GM21423 (cell line): ENCODE data around the gene ZNF219.
"Not testable (repeated sequence)": the region's sequence is repeated elsewhere in the genome, so short reads cannot be mapped to it uniquely, and the experiment has no call there.

Experiments
- ATAC-seq: cut with Tn5 transposase; IDR thresholded peaks from one replicate; pipeline ENCODE4 v1.9.1; 2021; ENCODE audit warnings: mild to moderate bottlenecking, moderate library complexity; ENCODE audit not compliant: unreplicated experiment

The ZNF219 gene

DNA sequence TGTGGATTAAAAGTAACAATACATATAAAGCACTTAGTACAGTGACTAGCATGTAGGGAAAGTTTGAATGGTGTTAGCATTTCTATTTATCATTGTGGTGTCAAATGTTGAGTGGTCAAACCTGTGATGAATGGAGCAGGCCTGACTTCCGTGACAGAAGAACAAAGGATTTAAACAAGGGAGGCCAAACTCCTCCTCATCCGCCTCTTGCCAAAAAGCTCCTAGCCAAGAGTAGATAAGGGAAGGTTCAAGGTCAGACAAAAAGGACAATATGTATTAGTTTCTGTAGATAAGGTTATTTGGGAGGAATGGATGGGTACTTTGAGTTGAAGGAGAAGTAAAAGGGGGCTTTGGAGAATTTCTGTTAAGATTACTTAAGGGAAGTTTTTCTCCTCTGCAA lies 49.8 kb downstream of the ZNF219 start:
- ATAC-seq, result no peak

DNA sequence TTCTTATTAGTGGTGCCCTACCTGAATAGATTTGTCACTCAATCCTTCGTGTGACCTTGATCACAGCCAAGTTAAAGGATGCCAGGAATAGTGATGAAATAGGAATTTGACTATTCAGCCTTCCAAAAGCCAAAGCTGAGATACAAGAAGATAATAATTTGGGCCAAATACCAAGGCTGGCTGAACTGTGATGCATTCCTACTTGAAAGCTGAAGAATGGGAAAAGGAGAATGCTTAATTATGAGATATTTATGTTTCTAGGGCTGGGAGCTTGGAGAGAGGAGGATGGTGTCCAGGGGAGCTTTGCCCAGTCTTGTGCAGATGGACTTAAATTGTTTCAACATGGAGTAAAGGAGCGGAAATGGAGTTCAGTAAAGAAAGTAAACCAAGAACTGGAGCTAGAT lies 51.1 kb downstream of the ZNF219 start:
- ATAC-seq, result no peak

DNA sequence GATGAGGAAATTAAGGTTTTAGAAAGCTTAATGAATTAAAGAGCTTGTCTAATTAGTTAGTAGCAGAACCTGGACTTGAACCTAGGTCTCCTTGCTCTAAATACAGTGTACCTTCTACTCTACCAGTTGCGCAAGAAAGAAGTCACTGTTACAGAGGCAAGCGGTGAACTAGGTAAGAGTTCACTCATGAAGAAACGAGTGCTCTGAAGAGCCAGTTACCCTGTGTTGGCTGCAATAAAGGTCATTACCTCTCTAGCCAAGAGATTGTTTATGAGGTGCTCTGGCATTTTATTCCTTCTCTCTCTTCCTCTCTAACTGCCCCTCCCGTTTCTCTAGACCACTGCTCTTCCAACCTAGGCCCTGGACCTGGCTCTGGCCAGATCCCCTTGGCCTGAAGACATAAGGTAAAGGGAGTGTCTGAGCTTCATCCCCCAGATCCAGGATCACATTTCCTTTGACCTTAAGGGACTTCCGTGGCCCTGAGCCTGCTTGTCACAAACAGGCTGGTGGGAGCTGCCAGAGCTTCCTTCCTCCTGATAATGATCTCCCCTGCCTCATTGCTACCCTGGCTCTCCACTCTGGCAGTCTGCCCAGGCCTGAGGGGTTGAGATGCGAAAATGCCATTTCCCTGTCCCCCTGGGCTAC lies 54.4 kb downstream of the ZNF219 start:
- no peak for ATAC-seq

DNA sequence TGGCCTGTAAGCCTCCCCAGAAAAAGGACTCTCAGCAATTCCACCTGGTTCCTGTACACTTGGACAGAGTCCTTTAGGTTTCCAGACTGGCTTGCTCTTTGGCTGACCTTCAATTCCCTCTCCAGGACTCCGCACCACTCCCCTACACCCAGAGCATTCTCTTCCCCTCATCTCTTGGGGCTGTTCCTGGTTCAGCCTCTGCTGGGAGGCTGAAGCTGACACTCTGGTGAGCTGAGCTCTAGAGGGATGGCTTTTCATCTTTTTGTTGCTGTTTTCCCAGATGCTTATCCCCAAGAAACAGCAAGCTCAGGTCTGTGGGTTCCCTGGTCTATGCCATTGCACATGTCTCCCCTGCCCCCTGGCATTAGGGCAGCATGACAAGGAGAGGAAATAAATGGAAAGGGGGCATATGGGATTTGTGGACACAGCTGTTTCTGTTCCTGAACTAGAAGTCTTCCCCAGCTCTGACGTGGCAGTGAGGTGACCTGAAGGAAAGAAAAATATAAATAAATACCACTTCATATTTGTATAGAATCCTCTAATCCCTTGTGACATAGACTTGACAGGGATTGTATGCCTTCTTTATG lies 55.0 kb downstream of the ZNF219 start:
- no peak for ATAC-seq

DNA sequence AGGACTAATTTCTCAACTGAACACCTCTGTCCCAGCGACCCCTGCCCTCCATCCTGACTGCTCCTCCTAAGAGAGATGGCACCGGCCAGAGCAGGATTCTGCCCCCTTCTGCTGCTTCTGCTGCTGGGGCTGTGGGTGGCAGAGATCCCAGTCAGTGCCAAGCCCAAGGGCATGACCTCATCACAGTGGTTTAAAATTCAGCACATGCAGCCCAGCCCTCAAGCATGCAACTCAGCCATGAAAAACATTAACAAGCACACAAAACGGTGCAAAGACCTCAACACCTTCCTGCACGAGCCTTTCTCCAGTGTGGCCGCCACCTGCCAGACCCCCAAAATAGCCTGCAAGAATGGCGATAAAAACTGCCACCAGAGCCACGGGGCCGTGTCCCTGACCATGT lies 55.5 kb downstream of the ZNF219 start:
- no peak for ATAC-seq

DNA sequence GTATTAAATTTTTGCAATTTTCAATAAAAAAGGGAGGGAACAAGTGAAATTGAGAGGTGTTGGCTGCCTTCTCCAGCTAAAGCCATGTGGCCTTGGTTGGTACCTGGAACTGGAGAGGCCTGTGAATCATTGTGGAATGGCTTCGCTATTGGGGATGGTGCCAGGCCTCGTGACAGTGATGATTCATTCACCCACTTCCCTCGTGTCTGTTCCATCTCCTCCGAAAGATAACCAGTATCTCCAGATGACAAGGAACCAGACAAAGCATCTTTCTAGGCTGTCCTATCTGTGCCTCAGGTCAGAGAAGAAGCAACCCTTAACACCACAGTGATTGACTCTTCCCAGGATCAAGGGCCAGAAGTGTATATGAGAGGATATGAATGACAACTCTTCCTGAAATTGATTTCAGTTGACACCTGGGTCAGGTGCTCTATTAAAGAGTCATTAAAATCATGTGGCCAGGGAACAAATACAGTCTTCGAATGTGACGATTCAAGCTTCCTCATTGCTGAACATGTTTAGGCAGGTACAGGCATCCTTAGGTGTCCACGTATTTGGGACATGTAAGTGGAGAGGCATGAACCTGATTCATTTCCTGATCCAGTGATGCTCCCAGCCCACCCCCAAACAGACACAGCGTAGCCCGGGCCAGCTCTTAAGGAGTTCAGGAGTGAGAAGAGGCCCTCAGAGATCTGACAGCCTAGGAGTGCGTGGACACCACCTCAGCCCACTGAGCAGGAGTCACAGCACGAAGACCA lies 56.6 kb downstream of the ZNF219 start, which contains the start of gene RNASE7:
Gene RNASE7, plus strand, starts transcription at position 687 of the 758 bp plus-strand sequence. CDS start 631 bp downstream, outside the sequence.
- ATAC-seq, result no peak

DNA sequence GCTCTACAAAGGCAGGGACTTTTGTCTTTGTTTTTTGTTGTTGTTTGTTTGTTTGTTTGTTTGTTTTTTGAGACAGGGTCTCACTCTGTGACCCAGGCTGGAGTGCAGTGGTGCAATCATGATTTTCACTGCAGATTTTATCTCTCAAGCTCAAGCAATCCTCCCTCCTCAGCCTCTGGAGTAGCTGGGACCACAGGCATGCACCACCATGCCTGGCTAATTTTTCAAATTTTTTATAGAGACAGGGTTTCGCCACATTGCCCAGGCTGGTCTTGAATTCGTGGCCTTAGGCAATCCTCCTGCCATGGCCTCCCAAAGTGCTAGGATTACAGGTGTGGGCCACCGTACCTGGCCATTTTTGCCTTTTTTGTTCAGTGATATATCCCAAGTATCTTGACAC lies 57.5 kb downstream of the ZNF219 start:
- not testable (repeated sequence) for ATAC-seq

DNA sequence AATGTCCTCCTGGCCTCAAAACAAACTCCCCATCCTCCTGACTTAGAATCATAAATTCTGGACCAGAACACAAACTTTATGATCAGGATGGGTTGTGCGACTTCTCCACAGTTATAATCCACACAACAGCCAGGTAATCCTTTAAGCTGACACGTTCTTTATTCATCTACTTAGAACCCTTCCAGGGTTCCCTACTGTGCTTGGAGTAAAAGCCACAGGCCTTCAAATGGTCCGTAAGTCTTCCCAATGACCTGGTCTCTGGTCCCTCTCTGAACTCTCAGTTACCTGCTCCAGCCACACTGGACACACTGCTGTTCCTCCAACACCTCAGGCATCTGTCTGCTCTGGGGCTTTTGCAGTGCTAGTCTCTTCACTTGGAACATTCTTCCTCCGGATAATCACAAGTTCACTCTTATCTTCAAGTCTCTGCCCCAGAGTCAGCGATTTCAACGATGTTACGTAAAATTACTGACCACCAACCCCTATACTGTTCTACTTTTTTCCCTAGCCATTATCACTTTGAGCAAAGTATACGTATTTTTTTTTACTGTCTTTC lies 58.0 kb downstream of the ZNF219 start:
- ATAC-seq, result no peak
